LNCaP clone FGC (cell line): Measurements from ENCODE around the gene PPP2R2B.

Experiments
- DNase-seq: peaks from one replicate; pipeline ENCODE4 v3.0.0-alpha.2; 2011; ENCODE audit warnings: low read depth
- H3K4me3 ChIP-seq: 2 replicates; pipeline ENCODE4 v1.5.1; 2011; ENCODE audit warnings: mild to moderate bottlenecking, low read depth, low read length, control low read depth
- TF ChIP-seq, protein P1 (sequence below): IDR thresholded peaks from 2 replicates; pipeline ENCODE4 v1.5.1; 2012; ENCODE audit warnings: mild to moderate bottlenecking; ENCODE audit not compliant: control insufficient read depth, insufficient read depth; ENCODE audit errors: extremely low read depth

PPP2R2B gene

DNA sequence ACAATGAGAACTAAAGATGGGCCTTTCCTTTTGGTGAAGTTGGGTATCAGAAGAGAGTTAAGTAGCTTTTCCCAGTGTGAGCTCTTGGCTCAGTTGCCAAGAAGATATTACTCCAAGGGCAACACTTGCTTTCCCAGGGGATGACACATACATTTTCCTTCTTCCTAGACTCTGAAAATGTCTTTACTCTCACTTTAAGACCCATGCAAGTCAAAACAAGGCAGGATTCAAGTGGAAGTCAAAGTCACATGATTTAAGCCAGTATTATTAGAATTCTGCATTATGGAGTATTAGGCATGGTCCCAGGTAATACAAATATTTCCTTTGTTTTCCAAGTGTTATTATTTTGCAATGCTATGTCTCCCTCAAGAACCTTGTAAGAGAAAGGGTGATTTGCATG is 175.1 kb downstream of the PPP2R2B start:
- no peak overlapping the region for H3K4me3 ChIP-seq
- TF ChIP-seq, protein P1, sequence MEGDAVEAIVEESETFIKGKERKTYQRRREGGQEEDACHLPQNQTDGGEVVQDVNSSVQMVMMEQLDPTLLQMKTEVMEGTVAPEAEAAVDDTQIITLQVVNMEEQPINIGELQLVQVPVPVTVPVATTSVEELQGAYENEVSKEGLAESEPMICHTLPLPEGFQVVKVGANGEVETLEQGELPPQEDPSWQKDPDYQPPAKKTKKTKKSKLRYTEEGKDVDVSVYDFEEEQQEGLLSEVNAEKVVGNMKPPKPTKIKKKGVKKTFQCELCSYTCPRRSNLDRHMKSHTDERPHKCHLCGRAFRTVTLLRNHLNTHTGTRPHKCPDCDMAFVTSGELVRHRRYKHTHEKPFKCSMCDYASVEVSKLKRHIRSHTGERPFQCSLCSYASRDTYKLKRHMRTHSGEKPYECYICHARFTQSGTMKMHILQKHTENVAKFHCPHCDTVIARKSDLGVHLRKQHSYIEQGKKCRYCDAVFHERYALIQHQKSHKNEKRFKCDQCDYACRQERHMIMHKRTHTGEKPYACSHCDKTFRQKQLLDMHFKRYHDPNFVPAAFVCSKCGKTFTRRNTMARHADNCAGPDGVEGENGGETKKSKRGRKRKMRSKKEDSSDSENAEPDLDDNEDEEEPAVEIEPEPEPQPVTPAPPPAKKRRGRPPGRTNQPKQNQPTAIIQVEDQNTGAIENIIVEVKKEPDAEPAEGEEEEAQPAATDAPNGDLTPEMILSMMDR: no peak
- no peak for DNase-seq

DNA sequence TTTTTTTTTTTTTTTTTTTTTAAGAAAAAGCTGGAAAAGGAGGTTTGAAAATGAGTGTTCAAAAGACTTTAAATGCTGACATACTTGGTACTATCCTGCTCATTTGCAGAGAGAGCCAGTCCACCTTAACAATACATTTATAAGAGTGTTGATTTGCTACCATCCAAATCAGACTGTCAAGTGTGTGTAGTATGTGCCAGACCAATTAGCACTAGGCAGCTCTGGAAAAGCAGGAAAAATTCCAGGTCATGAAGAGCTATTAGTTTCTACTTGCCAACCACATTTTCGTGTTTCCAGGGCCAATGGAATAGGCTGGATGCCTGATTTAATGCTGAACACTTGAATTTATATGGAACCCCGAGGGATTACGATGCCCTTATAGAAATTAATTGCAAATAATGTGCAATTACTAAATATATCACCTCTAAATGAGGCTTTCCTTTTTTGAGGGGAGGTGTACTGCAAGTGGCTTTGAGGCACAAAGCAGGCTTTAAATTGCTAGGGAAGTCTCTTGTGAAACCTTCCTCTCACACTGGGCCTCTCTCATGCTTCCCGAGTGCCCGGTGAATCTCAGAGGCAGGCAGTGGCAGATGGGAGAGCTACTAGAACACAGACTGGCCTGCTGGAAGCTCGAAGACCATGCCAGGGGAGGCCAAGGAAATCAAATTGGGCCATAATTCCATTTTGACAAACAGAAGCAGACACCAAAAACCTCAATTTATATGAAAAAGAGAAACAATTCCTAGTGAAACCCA is 178.7 kb downstream of the PPP2R2B start:
- TF ChIP-seq, protein P1: no peak
- no peak overlapping the region for H3K4me3 ChIP-seq
- DNase-seq: no peak

DNA sequence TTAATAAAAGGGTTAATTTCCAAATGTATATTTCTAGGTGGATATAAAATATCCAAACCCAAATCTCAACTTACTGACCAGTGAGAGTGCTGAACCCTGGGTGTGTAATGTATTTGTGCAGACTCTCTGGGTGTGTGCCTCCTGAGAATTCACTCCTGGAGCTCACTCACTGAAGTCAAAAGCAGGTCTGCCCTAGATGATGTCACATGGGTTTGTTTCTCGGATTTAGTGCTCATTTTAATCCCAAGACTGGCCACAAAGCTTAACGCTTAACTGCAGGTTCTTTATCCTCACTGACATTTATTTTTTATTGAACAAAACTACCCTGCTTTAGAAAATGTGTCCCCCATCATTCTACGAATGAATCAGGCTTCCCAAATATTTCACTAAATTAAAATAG is 179.4 kb downstream of the PPP2R2B start:
- DNase-seq: no peak
- TF ChIP-seq, protein P1: no peak
- H3K4me3 ChIP-seq: no peak overlapping the region

DNA sequence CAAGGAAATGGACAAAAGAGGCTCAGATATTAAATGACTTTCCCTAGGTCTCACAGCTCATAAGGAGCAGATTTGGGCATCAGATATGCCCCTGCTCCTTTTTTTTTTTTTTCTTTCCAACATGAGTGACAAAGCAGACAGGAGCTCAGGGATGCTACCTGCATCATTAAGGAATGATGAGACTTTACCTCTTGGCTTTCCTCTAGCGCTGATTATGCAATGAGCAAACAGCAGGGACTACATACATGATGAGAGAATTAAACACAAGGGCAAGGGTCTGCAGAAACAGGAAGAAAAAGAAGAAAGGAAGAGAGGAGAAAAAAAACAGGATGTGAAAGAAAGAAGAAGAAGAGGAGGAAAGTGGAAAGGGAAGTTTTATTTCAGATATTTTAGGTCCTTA is 179.9 kb downstream of the PPP2R2B start:
- no peak for DNase-seq
- TF ChIP-seq, protein P1: no peak
- H3K4me3 ChIP-seq: no peak overlapping the region

DNA sequence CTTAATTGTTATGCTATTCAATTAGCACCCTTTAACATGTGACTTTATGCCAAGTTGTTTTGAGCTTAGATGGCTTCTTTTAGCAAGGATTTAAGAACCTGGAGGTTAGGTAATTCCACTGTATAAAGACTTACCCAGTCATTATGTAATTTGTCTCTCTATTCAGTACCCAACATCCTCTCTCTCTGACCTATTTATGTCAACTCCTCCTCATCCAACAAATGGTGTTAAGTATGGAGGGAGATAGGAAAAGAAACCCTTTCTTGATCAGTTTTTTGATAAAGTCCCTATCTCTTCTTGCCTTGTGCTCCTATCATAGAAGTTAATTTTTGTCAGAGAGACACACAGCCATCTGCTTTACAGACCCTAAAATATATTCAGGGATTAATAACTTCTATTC is 181.3 kb downstream of the PPP2R2B start:
- TF ChIP-seq, protein P1: no peak
- H3K4me3 ChIP-seq: no peak overlapping the region
- no peak for DNase-seq

DNA sequence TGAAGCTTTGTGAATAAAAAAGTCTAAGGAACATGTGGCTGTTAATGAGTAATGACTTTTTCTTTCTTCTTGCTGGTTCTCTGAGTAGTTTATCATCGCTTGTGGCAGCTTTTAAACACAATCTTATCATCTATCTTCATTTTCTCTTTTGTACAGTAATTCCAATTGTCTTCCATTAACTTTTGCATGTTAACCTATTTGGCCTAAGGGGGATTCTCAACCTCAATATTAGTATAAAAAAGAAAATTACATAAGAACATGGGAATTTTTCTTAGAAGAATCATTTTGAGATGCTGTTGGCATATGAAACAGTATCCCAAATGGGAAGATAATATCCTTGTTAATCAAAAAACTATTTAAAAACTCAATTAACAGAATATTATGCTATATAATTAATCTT is 182.9 kb downstream of the PPP2R2B start:
- no peak for DNase-seq
- TF ChIP-seq, protein P1: no peak
- H3K4me3 ChIP-seq: no peak overlapping the region

DNA sequence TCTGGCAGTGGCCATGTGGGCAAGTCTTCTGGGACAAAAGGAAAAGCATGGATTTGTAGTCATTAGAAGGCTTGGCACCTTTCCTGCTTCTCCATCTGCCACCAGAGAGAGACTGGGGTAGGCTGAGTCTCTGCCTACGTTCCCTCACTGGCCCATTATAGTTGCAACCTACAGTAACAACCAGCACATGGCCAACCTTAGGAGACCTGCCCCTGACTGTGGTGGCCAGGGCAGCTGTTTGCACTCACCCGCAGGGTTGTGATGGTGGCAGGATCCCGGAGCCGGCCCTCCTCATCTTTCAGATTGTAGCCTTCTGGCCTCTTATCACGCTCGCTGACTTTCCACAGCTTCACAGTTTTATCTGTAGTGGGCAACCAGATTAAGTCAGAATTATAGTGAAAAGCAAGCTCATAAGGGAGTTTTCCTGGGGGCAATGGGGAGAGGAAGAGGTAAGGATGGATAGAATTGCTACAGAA is 187.6 kb downstream of the PPP2R2B start:
- TF ChIP-seq, protein P1: no peak
- DNase-seq: no peak
- H3K4me3 ChIP-seq: no peak overlapping the region
